DMS53 treated with DMSO at 0.1 percent for 48 hours (cell line): ENCODE measurements around the gene CNTNAP4.

Experiments used
- DNase-seq: peaks from one replicate; lab custom pipeline; 2025; ENCODE audit not compliant: unreplicated experiment; lab: John Stamatoyannopoulos, UW

Gene CNTNAP4

DNA sequence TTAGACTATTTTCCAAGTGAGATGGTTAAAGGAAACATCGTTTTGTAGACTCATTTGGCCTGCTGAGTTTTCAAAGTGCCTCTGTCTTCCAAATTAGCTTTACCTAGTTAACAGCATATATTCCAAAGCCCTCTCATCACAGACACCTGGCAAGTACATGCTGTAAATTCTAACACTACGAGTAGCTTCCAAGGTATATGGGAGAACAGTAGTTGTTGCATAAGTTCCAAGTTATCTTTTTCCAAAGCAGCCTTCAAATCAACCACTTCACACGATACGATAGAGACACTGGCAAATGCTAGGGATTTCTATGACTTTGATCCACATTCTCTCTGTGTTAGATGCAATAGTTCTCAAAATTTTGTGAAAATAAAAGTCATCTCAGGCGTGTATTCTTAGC lies 299.3 kb downstream of the CNTNAP4 start:
- DNase-seq, result no peak

DNA sequence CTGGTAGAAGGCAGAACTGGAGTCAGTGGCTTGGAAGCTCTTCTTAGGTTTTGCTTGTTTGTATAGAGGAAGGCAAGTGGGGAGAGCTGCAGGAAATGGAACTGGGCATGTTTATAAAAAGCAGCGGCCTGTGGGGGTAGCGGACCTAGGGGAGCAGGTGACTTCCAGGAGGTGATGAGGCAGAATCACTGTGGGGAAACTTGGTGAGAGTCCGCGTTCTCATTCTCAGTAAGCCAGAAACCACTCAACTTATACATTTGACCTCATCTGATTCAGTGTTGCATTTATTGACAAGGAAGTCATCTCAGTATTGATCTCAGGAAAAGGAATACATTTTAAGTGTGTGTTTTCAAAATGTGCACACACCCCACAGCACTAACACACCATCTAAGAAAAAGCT lies 299.8 kb downstream of the CNTNAP4 start:
- DNase-seq, result no peak

DNA sequence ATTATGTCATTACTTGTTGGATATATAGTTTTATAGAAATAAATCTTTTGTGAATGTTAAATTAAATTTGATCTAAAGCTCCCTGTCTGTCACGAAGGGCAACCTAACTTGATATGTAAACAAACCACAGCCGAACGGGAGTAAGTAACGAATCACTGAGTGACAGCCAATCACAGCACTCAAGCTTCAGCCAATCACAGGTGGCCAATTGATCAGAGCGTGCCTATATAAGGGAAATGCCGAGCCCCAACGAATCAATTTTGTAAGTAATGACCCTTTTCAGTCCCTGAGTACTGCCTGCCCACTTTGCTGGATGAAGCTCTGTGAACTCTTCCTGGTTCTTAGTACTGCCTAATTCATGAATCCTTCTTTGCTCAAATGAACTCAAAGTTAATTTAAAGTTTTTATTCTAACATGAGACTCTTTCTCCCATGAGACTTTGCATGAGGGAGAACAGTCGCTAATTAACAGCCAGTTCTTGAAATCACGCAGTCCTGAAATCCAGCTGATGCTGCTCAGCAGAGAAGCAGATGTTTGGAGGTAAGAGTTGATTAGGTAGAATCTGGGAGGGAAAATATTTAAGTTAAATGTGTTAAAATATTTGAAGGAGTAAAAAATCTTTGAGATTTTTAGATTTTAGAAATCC lies 302.2 kb downstream of the CNTNAP4 start:
- DNase-seq, result no peak

DNA sequence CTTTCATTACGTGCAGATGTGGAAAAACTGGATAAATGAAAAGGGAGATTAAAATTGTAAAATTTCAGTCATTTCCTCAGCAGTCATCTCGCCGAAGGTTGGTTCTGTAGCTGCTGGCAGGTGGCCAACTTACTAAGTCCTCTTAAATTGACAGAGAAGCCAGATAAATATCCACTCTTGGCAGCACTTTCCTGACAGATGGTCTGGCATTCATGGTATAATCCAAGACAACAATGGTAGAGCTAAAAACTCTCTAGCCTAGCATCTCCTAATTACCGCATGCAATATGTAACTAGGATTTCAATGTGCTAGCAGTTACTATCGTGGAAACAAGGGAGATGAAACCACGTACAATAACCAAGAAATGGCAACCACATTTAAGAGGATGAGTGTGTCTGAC lies 306.3 kb downstream of the CNTNAP4 start:
- no peak for DNase-seq

DNA sequence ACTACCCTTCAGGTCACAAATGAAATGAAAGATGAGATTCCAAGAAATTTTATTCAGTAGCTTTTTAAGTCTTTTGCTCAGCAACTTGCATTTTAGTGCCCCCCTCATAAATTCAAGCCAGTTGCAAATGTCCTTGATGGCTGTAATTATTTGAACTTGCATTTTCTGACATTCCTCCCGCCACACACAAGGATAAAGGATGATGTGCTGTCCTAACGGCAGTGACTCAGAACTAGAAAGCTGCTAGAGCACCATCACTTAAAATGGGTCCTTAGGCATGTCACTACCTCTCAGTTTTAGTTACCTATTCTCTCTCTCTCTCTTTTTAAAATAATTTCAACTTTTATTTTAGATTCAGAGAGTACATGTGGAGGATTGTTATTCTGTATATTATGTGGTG lies 306.7 kb downstream of the CNTNAP4 start:
- no peak for DNase-seq

DNA sequence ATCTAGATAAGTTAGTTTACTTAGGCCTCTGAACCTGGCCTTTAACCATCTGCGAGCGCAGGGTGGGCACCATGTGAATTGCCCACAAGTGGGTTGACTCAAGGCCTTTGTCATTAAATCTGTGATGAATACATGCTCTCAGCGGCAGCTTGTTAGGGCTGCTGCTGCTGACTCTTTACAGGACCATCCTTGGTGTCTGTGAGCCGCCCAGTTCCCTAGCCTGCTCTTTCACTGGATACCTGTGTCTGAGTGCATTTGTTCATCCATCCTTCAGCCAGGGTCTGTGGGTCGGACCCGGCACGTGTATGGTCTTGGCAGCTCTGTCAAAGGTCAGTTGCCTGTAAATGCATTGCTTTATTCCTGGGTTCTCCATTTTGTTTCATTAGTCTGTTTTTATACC lies 321.3 kb downstream of the CNTNAP4 start:
- no peak for DNase-seq

DNA sequence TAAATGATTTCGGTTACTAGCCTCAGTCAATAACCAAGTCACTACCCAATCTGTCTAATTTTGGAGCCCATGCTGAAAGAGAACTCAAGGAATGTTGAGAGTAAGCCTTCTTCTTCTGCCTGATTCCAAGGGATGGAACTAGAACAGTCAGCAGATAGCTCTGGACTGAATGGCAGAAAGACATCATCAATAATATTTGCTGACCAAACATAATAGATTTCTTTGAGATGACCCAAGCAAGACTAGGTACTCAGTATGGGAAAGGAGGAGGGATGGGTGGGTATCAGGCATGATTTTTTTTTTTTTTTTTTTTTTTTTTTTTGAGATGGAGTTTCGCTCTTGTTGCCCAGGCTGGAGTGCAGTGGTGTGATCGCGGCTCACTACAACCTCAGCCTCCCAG lies 330.1 kb downstream of the CNTNAP4 start:
- DNase-seq, result no peak
